Neural progenitor cell (in vitro differentiated cells): Measurements from ENCODE around the gene BMP7.

Experiments
- CTCF ChIP-seq: fragments of 200-600 bp; sonication (generic); IDR thresholded peaks from 2 replicates; pipeline ENCODE4 v1.5.1; 2017; ENCODE audit warnings: antibody characterized with exemption, mild to moderate bottlenecking
- EZH2 ChIP-seq: fragments of 200-600 bp; sonication (generic); IDR thresholded peaks from 2 replicates; pipeline ENCODE4 v1.6.1; 2017; ENCODE audit warnings: antibody characterized with exemption, mild to moderate bottlenecking, moderate library complexity
- EZH2phosphoT487 ChIP-seq: fragments of 200-600 bp; sonication (generic); IDR thresholded peaks from 2 replicates; pipeline ENCODE4 v1.6.1; 2017; ENCODE audit warnings: antibody characterized with exemption

- TF ChIP-seq CTCF = no peak
- no peak for TF ChIP-seq EZH2
- TF ChIP-seq EZH2phosphoT487 = no peak
These were observed 72.3 kb downstream of the BMP7 start for GRCh38 chr20:57194154-57194553.
